ENCODE measurements around the gene EN1. TPM values are rescaled to one million over a fixed set of nuclear protein-coding genes. Genes with fewer than 3 reads are reported as not detected.

Gene EN1
- total RNA-seq, 1 experiment from 2014 or later, result 4.7 TPM

DNA sequence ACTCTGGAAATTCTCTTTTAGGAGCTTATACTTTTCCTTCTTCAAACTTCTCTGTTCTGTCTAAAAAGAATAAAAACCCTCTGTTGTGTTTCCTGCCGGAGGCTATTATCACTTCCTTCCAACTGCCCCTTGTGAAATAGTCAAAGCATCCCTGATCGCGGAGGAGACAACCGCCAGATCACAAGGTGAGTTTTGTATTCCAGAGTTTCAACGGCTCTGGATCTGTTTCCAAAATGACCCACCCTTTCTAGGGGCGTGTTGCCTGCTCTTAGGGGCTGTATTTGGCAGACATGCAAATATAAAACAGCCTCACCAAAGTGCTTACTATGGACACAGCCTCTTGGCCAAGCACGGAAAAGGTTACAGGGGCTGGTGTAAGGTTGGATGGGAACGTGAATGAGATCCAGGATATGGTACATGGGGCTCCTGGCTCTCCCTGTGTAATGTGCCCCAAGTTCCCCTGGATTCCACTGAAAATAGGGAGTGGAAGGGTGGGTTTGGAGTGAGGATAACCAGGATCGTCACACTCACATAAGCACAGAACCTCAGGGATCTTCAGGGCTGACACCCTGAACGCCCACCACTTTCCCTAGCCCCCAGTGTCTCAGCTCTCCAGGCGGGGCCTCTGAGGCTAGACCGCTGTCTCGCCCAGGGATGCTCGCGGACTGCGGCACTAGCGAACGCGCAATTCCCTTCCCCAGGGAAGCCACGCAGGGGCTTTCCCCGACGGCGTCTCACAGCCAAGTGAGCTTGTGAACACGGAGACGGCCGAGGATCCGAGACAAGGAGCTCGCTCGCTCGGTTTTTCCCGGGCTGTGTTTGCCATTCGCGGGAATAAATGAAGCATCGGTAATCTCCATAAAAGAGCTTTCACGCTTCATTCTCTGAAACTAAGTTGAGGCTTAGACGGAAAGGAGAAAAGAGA lies 14.4 kb downstream of the EN1 start:
- Histone ChIP-seq H3K4me1 (replicated peaks) (peaks cover 21% of the 10 kb centered on the region), H3K27ac (no peak overlapping the region), H3K36me3 (no peaks in the 10 kb centered on the region), H3K27me3 (replicated peaks) (no peaks in the 10 kb centered on the region), H3K9me3 (replicated peaks) (no peaks in the 10 kb centered on the region), H3K4me3 (no peak overlapping the region)
- no peak for DNase-seq (ENCODE audit: low read depth in 1 of 2, low spot score in 2 of 2)

DNA sequence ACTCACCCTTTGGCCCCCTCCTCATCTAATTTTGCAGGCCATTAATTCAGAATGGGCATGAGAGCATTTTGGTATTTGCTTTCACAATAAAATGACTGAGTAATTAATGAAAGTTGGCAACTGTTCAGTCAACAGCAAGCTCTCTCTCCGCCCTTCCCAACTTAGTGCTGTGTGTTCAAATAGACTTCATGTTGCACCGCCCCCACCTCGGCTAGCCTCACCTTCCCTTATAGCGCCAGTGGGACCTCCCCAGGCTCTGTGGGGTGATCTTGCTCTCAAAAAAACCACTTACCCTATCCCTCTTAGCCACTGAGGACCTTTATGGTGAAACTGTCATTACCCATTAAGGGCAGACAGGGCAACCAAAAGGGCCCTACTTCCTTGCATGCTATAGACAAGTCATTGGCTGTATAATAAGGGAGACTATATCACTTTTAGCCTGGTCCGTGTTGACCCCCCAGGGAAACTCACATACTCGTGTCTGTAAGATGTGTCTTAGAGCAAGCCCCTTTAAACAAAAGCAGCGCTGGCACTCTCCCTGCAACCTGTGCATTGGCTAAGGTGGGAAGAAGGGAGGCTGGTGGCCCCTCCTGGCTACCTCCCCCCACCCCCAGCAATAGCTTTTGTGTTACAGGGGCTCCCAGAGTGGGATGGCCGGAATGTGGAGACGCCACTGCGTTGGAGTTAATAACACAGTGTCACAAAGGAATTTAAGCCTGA lies 15.2 kb downstream of the EN1 start:
- H3K36me3 ChIP-seq, result no peaks in the 10 kb centered on the region
- no peaks in the 10 kb centered on the region for H3K27me3 ChIP-seq (replicated peaks)
- H3K4me3 ChIP-seq, result no peak overlapping the region
- no peak overlapping the region for H3K27ac ChIP-seq
- no peak for DNase-seq (ENCODE audit: low read depth in 1 of 2, low spot score in 2 of 2)
- H3K9me3 ChIP-seq (replicated peaks), result no peaks in the 10 kb centered on the region
- peaks cover 21% of the 10 kb centered on the region for H3K4me1 ChIP-seq (replicated peaks)

DNA sequence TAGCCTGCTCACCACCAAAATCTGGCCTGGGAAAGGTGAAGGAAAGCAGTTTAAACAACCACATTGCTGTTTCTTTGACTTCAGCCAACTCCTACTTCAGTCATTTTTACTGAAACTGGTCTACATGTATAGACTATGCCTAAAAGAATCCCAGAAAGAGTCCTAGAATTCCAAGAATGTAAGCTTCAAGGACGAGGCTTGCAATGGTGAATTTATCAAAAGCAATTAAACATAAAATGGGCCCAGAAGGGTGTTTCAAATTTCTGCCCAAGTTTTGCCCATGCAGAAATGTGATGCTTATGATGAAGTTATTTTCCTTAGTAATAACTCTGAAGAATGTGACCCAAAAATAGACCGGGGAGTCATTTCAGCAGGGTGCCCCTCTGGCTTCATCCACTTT lies 16.6 kb downstream of the EN1 start:
- Histone ChIP-seq H3K27ac (0 out of 2 replicates have a peak overlapping the region, but pooled peaks have one; percentile 10), H3K4me1 (replicated peaks) (peaks cover 22% of the 10 kb centered on the region), H3K9me3 (replicated peaks) (no peaks in the 10 kb centered on the region), H3K4me3 (no peak overlapping the region), H3K27me3 (replicated peaks) (no peaks in the 10 kb centered on the region), H3K36me3 (no peaks in the 10 kb centered on the region)
- no peak for DNase-seq (ENCODE audit: low read depth in 1 of 2, low spot score in 2 of 2)

GRCh38 chr2:118830118-118830517 lies 17.3 kb downstream of the EN1 start:
- Histone ChIP-seq H3K27ac (no peak overlapping the region), H3K4me3 (no peak overlapping the region), H3K9me3 (replicated peaks) (no peaks in the 10 kb centered on the region), H3K27me3 (replicated peaks) (no peaks in the 10 kb centered on the region), H3K4me1 (replicated peaks) (peaks cover 15% of the 10 kb centered on the region), H3K36me3 (no peaks in the 10 kb centered on the region)
- peak in 1 of 2 experiments; percentile 31 for DNase-seq (ENCODE audit: low read depth in 1 of 2, low spot score in 2 of 2)

DNA sequence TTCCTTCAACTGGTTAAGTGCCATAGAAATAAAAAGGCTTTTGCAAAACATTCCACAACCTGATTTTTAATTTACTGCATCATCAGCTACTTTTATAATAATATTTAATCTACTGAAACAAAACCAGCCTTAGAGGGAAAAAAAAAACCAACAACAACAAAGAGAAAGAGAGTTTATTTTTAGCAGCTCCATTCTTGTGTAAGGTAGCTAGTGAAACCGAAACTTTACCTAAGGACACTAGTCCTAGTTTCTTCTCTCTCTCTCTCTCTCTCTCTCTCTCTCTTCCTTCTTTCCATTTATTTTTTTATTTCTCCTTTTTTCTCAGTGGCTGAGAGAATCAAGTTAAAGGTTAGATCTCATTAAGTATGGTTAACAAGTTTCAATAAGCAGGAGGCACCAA lies 21.4 kb downstream of the EN1 start:
- no peak overlapping the region for H3K27ac ChIP-seq
- DNase-seq (ENCODE audit: low read depth in 1 of 2, low spot score in 2 of 2), result no peak
- H3K4me3 ChIP-seq, result no peak overlapping the region
- peaks cover 15% of the 10 kb centered on the region for H3K4me1 ChIP-seq (replicated peaks)
- no peaks in the 10 kb centered on the region; the same call in 1 of the 2 replicates for H3K27me3 ChIP-seq (replicated peaks)
- no peaks in the 10 kb centered on the region for H3K9me3 ChIP-seq (replicated peaks)
- no peaks in the 10 kb centered on the region for H3K36me3 ChIP-seq

DNA sequence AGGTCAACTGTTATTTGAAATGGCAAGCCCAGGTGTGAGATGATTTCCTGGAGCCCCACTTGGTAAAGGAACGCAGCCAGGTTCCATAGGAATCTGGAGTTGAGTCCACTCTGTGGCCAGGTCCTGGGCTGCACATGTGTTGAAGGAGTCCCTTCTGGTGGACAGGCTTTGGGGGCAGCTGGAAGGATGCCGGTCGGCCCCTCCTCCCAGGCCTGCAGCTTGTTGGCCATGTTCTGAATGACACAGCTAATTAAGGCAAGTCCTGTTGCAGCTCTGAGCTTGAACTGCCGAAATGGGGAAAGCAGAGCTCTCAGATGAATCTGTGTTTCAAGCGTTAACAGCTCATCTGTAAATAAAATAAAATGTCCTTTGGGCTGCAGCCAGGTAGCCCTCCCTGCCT lies 23.8 kb downstream of the EN1 start:
- no peak overlapping the region for H3K4me3 ChIP-seq
- H3K4me1 ChIP-seq (replicated peaks), result 0 out of 2 replicates have a peak, but pooled peaks cover 3% of the 10 kb centered on the region
- H3K9me3 ChIP-seq (replicated peaks), result no peaks in the 10 kb centered on the region
- no peaks in the 10 kb centered on the region for H3K36me3 ChIP-seq
- H3K27me3 ChIP-seq (replicated peaks), result no peaks in the 10 kb centered on the region; the same call in 1 of the 2 replicates
- H3K27ac ChIP-seq, result no peak overlapping the region
- DNase-seq (ENCODE audit: low read depth in 1 of 2, low spot score in 2 of 2), result no peak

DNA sequence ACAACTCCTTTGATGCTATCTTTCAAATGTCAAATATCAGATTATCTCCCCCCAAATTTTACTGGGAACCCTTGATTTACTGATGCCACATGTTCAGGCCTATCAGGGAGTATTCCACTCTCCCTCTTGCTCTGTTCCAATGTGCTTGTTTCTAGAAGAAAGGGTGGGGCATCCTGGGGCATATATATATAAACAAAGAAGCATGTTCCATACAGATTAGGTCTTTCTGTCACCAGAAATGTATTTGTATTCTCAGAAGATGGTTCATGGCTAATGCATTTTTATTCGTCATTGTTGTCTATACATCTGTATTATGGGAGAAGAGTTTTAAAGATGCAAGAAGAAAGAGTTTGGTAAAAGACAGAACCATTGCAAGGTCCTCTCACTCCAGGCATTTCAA lies 24.9 kb downstream of the EN1 start:
- H3K4me3 ChIP-seq, result no peak overlapping the region
- H3K4me1 ChIP-seq (replicated peaks), result 0 out of 2 replicates have a peak, but pooled peaks cover 3% of the 10 kb centered on the region
- no peaks in the 10 kb centered on the region for H3K36me3 ChIP-seq
- no peaks in the 10 kb centered on the region; the same call in 1 of the 2 replicates for H3K27me3 ChIP-seq (replicated peaks)
- no peak for DNase-seq (ENCODE audit: low read depth in 1 of 2, low spot score in 2 of 2)
- no peaks in the 10 kb centered on the region for H3K9me3 ChIP-seq (replicated peaks)
- H3K27ac ChIP-seq, result no peak overlapping the region

GRCh38 chr2:118822015-118822414 lies 25.4 kb downstream of the EN1 start:
- Histone ChIP-seq H3K9me3 (replicated peaks) (no peaks in the 10 kb centered on the region), H3K36me3 (no peaks in the 10 kb centered on the region), H3K27ac (no peak overlapping the region), H3K4me1 (replicated peaks) (0 out of 2 replicates have a peak, but pooled peaks cover 3% of the 10 kb centered on the region), H3K4me3 (no peak overlapping the region), H3K27me3 (replicated peaks) (no peaks in the 10 kb centered on the region; the same call in 1 of the 2 replicates)
- no peak for DNase-seq (ENCODE audit: low read depth in 1 of 2, low spot score in 2 of 2)

DNA sequence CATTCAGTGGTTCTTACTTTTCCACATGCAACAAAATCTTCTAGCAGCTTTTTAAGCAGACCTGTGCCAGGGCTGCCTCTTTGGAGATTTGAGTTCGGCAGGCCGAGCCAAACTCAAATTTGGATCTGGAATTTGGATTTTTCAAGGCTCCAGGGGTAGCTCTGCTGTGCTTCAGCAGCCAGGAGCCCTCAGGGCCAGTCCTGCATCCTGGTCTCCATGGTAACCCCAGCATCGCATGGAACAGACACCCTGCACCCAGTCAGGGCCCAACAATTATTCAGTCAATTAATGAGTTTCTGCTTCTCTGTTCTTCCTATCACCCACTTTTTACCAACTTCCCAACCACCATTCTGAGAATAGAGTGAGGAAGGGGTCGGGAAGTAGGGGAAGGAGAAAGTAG lies 30.0 kb downstream of the EN1 start:
- no peaks in the 10 kb centered on the region for H3K27me3 ChIP-seq (replicated peaks)
- H3K9me3 ChIP-seq (replicated peaks), result no peaks in the 10 kb centered on the region
- H3K4me3 ChIP-seq, result no peak overlapping the region
- DNase-seq (ENCODE audit: low read depth in 1 of 2, low spot score in 2 of 2), result no peak
- H3K4me1 ChIP-seq (replicated peaks), result no peaks in the 10 kb centered on the region
- no peaks in the 10 kb centered on the region for H3K36me3 ChIP-seq
- no peak overlapping the region for H3K27ac ChIP-seq

DNA sequence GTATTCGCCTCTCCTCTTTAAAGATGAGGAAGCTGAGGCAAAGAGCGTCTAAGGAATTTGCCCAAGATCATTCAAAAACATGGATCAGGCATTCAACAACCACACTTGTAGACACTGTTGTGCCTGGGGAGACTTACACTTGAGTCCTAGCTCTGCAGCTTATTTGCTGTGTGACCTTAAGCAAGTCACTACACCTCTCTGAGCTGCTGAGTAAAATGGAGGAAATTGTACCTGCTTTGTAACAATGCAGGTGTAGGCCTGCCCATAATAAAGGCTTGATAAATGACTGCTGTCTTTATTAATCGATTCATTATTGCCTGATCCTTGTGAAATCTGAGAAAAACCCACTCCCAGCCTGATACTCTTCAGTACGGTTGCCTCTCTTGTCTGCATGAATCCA lies 30.8 kb downstream of the EN1 start:
- H3K4me1 ChIP-seq (replicated peaks), result no peaks in the 10 kb centered on the region
- no peaks in the 10 kb centered on the region for H3K9me3 ChIP-seq (replicated peaks)
- DNase-seq (ENCODE audit: low read depth in 1 of 2, low spot score in 2 of 2), result no peak
- H3K27me3 ChIP-seq (replicated peaks), result no peaks in the 10 kb centered on the region
- no peaks in the 10 kb centered on the region for H3K36me3 ChIP-seq
- H3K27ac ChIP-seq, result no peak overlapping the region
- H3K4me3 ChIP-seq, result no peak overlapping the region

DNA sequence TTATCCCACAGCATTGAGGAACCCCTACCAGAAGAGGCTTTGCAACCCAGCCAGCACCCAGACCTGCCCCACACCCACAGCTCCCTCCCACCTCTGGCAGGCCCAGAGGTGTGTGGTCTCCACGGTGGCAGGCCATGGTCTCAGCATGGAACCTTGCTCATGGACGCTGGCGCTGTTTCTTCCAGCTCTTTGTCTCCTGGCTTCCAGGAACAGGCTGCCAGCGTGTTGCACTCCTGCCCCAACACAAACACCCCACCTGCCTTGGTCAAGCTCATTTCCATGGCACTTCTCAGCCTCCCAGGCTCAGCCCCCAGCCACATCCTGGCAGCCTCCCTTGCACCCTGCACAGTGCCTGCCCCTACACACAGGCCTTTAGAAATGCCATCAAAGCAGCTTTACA lies 31.7 kb downstream of the EN1 start:
- H3K27me3 ChIP-seq (replicated peaks), result no peaks in the 10 kb centered on the region
- no peak for DNase-seq (ENCODE audit: low read depth in 1 of 2, low spot score in 2 of 2)
- H3K27ac ChIP-seq, result no peak overlapping the region
- H3K9me3 ChIP-seq (replicated peaks), result no peaks in the 10 kb centered on the region
- H3K4me3 ChIP-seq, result no peak overlapping the region
- no peaks in the 10 kb centered on the region for H3K4me1 ChIP-seq (replicated peaks)
- no peaks in the 10 kb centered on the region for H3K36me3 ChIP-seq

DNA sequence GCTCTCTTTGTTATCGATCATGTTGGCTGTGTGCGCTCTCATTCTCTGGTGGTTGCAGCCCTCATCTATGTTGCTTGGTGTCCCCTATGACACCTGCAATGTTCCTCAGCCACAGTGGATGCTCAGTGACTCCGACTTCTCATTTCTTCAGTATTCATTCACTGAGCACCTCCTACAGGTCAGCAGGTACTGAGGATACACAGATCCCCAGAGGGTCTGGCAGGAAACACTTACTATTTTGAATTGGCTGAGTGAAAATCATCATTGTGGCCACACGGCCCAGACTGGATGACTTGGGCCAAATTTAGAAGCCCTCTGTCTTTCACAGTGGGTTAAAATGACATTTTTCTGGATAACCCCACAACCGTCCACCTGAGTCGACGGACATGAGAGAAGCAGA lies 32.1 kb downstream of the EN1 start:
- Histone ChIP-seq H3K27me3 (replicated peaks) (no peaks in the 10 kb centered on the region), H3K4me1 (replicated peaks) (no peaks in the 10 kb centered on the region), H3K4me3 (no peak overlapping the region), H3K36me3 (no peaks in the 10 kb centered on the region), H3K9me3 (replicated peaks) (no peaks in the 10 kb centered on the region), H3K27ac (no peak overlapping the region)
- no peak for DNase-seq (ENCODE audit: low read depth in 1 of 2, low spot score in 2 of 2)

DNA sequence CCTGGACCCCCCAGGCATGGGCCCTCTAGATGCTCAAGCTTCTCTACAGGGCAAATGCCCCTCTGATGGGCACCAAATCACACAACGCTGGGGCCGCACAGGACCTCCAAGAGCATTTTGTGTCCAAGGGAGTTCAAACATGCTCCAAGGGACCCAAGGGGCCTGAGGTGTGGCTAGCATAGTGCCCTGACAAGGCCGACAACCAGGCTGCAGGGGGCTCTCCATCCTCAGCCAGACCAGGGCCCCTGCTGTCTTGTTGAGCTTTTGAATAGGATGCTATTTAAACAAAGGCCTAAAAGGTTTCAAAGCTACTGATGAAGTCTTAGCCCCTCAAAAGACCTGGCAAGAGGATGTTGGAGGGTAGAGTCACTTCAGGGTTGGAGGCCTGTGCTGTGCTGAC lies 33.1 kb downstream of the EN1 start:
- DNase-seq (ENCODE audit: low read depth in 1 of 2, low spot score in 2 of 2), result no peak
- H3K9me3 ChIP-seq (replicated peaks), result no peaks in the 10 kb centered on the region
- no peaks in the 10 kb centered on the region for H3K36me3 ChIP-seq
- H3K27ac ChIP-seq, result no peak overlapping the region
- H3K4me1 ChIP-seq (replicated peaks), result no peaks in the 10 kb centered on the region
- no peaks in the 10 kb centered on the region for H3K27me3 ChIP-seq (replicated peaks)
- H3K4me3 ChIP-seq, result no peak overlapping the region
